Mucosa of descending colon (tissue), 3 donors: ENCODE results near the gene FMO3. TPM values are rescaled to one million over a fixed set of nuclear protein-coding genes. Genes with fewer than 3 reads are reported as not detected.

Experiments
- ATAC-seq: fragments of 200-7000 bp; cut with Tn5 transposase; one replicate; pipeline ENCODE4 v1.9.1; 2020; ENCODE audit warnings: mild to moderate bottlenecking, moderate library complexity
- DNase-seq, 3 donors: peaks; one replicate each; pipeline ENCODE4 v3.0.0-alpha.2; 2020
- H3K36me3 ChIP-seq: fragments of 200-600 bp; one replicate; pipeline ENCODE4 v1.8.0; 2021; ENCODE audit warnings: low read depth, mild to moderate bottlenecking
- H3K4me1 ChIP-seq: fragments of 200-600 bp; one replicate; pipeline ENCODE4 v1.8.0; 2021; ENCODE audit warnings: low read depth, mild to moderate bottlenecking
- H3K4me3 ChIP-seq: fragments of 200-600 bp; one replicate; pipeline ENCODE4 v1.8.0; 2021; ENCODE audit warnings: mild to moderate bottlenecking
- H3K9me3 ChIP-seq: fragments of 200-600 bp; one replicate; pipeline ENCODE4 v1.8.0; 2021; ENCODE audit warnings: mild to moderate bottlenecking
- intact Hi-C, 2 donors: fragments of 100-400 bp; cut with DNase I in 1 of 2; cut with micrococcal nuclease in 1 of 2; formaldehyde crosslinking; loops; one replicate each; pipeline versions ENCODE4 v1.11.0 to v1.11.1; 2022; cut with DNase I, micrococcal nuclease
- total RNA-seq, 3 donors: library from RNA; stranded (reverse); fragmentation: NEBNext Ultra II Directional in 2 of 3; extraction: Animal tissue kit (Norgen Biotek cat#: 25700) in 2 of 3; gene quantifications; one replicate each; pipeline versions ENCODE4 v1.2.1 to v1.2.4, GENCODE V29; 2021 to 2023
- TF ChIP-seq, protein P1 (sequence below): fragments of 200-600 bp; IDR thresholded peaks from one replicate; pipeline ENCODE4 v1.8.0; 2022; ENCODE audit warnings: antibody characterized with exemption, mild to moderate bottlenecking
- donor health status: DM: no; HTN: no; CAD: no; lungs with moderate emphysema.
- donor health status: DM: no; HTN: no; CAD: no.
- donor health status: DM: no; HTN: yes; CAD: no.

Gene FMO3
- total RNA-seq, 3 donors from 2014 or later, result 0.22 to 0.63 (median 0.38) TPM

- no peak overlapping the region for H3K4me3 ChIP-seq
- H3K9me3 ChIP-seq, result no peaks in the 10 kb centered on the region
- peaks cover 6% of the 10 kb centered on the region for H3K4me1 ChIP-seq
- TF ChIP-seq, protein P1, sequence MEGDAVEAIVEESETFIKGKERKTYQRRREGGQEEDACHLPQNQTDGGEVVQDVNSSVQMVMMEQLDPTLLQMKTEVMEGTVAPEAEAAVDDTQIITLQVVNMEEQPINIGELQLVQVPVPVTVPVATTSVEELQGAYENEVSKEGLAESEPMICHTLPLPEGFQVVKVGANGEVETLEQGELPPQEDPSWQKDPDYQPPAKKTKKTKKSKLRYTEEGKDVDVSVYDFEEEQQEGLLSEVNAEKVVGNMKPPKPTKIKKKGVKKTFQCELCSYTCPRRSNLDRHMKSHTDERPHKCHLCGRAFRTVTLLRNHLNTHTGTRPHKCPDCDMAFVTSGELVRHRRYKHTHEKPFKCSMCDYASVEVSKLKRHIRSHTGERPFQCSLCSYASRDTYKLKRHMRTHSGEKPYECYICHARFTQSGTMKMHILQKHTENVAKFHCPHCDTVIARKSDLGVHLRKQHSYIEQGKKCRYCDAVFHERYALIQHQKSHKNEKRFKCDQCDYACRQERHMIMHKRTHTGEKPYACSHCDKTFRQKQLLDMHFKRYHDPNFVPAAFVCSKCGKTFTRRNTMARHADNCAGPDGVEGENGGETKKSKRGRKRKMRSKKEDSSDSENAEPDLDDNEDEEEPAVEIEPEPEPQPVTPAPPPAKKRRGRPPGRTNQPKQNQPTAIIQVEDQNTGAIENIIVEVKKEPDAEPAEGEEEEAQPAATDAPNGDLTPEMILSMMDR, result no peak
- no peak for ATAC-seq
- intact Hi-C loops, result no loop called here
- H3K36me3 ChIP-seq, result no peaks in the 10 kb centered on the region
- DNase-seq, result no peak
Observed at GRCh38 chr1:171083222-171083621, 7.5 kb upstream of the FMO3 start.

DNA sequence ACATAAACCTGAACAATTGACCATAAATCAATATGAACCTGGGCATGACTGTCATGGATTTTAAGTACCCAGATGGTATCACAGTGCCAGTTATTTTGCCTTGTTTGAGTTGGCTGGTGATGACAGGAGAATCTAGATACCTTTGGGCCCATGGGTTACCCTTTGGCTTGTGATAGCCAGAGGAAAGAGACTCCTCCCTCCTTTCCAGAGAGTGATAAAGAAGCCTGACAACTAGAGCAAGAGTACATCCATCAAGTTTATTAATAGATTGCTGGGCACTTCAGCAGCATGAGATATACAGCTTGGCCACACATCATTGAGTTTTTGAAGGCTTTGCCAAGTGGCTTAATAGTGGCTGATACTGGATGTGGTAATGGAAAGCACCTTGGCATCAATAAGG, 6.6 kb upstream of the FMO3 start:
- no peak for DNase-seq
- Histone ChIP-seq H3K4me1 (peaks cover 6% of the 10 kb centered on the region), H3K9me3 (no peaks in the 10 kb centered on the region), H3K4me3 (no peak overlapping the region), H3K36me3 (no peaks in the 10 kb centered on the region)
- TF ChIP-seq, protein P1, result no peak
- ATAC-seq, result no peak
- intact Hi-C loops, result no loop called here

DNA sequence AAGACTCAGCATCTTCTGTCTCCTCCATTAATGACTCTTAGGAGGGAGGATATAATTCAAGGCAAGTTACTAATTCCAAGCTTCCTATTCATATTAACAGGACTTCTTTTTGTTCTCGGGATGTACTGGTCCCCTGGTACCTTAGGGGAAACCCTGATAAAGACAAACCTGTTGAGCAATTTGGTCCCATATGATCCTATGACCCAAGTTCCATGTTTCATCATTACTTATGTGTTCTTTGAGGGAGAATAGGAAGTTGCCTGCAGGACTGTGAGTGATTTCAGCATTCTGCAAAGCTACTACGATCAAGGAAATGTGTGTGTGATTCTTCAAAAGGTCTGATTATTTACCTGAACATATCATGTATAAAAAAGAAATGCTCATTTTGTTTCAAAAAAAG, 5.8 kb upstream of the FMO3 start:
- Histone ChIP-seq H3K9me3 (no peaks in the 10 kb centered on the region), H3K36me3 (no peaks in the 10 kb centered on the region), H3K4me3 (no peak overlapping the region), H3K4me1 (peaks cover 6% of the 10 kb centered on the region)
- ATAC-seq, result no peak
- TF ChIP-seq, protein P1, result no peak
- DNase-seq, result no peak
- intact Hi-C loops, result no loop called here

- DNase-seq (no peak), ATAC-seq (no peak)
- H3K4me1 ChIP-seq, result no peaks in the 10 kb centered on the region
- intact Hi-C loops, result no loop called here
- no peak overlapping the region for H3K4me3 ChIP-seq
- H3K9me3 ChIP-seq, result no peaks in the 10 kb centered on the region
- no peaks in the 10 kb centered on the region for H3K36me3 ChIP-seq
- TF ChIP-seq, protein P1, result no peak
Observed at GRCh38 chr1:171087896-171088295, 2.8 kb upstream of the FMO3 start.

- DNase-seq (no peak), ATAC-seq (no peak)
- TF ChIP-seq, protein P1, result no peak
- Histone ChIP-seq H3K4me3 (no peak overlapping the region), H3K4me1 (no peaks in the 10 kb centered on the region), H3K36me3 (no peaks in the 10 kb centered on the region), H3K9me3 (no peaks in the 10 kb centered on the region)
- intact Hi-C loops, result no loop called here
Observed at GRCh38 chr1:171103862-171104261, 13.2 kb downstream of the FMO3 start.

DNA sequence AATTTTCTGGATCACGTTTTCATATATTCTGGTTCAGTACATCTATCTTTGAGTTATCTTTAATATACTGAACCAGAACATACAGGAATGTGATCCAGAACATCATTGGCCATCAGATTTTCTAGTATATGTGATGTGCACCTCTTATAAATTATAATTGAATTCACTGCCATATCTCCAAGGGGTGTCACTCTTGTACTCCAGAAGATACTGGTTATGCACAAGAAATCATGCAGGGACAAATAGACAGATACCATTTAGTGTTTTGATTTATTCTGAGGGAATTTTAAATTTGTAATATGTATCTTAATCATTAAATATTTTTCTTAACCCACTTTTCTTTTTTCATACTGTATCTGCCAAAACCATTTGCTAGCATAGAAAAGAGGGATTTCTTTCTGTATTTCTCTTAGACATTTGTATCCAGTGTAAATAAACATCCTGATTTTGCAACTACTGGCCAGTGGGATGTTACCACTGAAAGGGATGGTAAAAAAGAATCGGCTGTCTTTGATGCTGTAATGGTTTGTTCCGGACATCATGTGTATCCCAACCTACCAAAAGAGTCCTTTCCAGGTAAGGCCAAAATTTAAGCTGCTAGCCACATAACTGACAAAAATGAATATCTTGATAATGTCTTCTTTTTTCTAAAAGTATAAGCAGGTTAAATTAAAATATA, 16.7 kb downstream of the FMO3 start:
- H3K4me3 ChIP-seq, result no peak overlapping the region
- intact Hi-C loops, result no loop called here
- no peak for DNase-seq

More for the DNA sequence above, 16.7 kb downstream of the FMO3 start:
- no peaks in the 10 kb centered on the region for H3K36me3 ChIP-seq
- TF ChIP-seq, protein P1, result no peak
- no peak for ATAC-seq
- no peaks in the 10 kb centered on the region for H3K4me1 ChIP-seq
- no peaks in the 10 kb centered on the region for H3K9me3 ChIP-seq
